HG03575 (cell line): ENCODE data around the gene FAM3C.

ENCODE experiments used
- ATAC-seq: cut with Tn5 transposase; IDR thresholded peaks from one replicate; pipeline ENCODE4 v1.9.1; 2021; ENCODE audit not compliant: unreplicated experiment, insufficient number of reproducible peaks, low FRiP score; ENCODE audit errors: extremely low read depth

The FAM3C gene

GRCh38 chr7:121385056-121385799, 10.9 kb downstream of the FAM3C start:
- no peak for ATAC-seq

- ATAC-seq: no peak
These were observed 11.8 kb downstream of the FAM3C start for GRCh38 chr7:121384265-121384664.

GRCh38 chr7:121383235-121383910, 12.7 kb downstream of the FAM3C start:
- no peak for ATAC-seq

GRCh38 chr7:121382473-121382872, 13.6 kb downstream of the FAM3C start:
- ATAC-seq: no peak

GRCh38 chr7:121379930-121380329, 16.2 kb downstream of the FAM3C start:
- no peak for ATAC-seq

DNA sequence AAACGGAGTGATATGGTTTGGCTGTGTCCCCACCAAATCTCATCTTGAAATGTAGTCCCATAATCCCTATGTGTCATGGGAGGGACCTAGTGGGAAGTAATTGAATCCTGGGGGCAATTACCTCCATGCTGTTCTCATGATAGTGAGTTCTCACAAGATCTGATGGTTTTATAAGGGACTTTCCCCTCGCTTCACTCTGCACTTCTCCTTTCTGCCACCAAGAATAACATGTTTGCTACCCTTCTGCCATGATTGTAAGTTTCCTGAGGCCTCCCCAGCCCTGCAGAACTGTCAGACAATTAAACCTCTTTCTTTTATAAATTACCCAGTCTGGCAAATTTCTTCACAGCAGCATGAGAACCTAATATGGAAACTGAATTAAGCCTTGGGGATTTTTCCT, 19.1 kb downstream of the FAM3C start:
- ATAC-seq: no peak

DNA sequence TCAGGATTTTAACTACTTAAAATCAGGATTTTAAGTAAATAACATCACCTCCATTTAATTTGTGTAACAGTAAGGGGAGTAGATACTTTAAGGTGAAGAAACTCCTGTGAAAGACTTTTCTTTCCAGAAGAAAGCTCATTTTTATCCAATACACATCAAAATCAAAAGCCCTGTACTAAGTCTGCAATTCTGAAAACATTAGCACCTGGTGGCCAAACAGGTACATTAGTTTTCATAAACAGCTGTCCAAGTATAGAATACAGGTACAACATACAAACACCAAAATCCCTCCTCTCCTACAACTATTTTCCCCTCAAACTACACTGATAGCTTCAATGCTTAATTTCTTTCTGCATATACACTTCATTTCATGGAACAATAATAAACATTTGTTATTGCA, 22.9 kb downstream of the FAM3C start:
- no peak for ATAC-seq

- peak; percentile 90 for ATAC-seq
These were observed 23.6 kb downstream of the FAM3C start for GRCh38 chr7:121372376-121373010.

- ATAC-seq: no peak
These were observed 24.2 kb downstream of the FAM3C start for GRCh38 chr7:121371883-121372282.

- ATAC-seq: no peak
These were observed 24.7 kb downstream of the FAM3C start for GRCh38 chr7:121371367-121371766.

GRCh38 chr7:121369462-121369861, 26.6 kb downstream of the FAM3C start:
- ATAC-seq: peak; percentile 28

DNA sequence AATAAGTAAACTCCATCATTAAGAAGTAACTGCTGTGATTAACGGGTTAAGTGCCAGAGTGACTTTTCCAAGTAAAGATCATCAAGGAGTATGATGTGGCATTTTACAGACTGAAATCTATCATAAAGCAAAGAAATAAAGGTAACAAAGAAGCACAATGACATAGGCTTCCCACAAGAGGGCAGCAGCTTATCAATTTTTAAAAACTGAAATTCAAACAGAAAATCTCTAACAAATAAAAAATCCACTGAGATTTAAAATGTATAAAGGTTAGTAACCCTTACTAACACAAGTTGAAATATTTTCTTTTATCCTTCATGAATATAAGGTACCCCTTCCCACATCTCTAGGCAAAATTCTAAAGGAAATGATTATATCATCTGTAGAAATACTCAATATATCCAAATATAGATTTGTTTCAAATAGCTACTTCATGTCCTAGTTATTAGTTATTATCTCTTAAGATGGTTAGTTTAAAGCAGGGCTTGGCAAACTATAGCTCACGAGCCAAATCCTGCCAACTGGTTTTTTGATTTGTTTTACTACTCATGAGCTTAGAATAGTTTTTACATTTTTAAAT, 29.2 kb downstream of the FAM3C start:
- ATAC-seq: no peak

DNA sequence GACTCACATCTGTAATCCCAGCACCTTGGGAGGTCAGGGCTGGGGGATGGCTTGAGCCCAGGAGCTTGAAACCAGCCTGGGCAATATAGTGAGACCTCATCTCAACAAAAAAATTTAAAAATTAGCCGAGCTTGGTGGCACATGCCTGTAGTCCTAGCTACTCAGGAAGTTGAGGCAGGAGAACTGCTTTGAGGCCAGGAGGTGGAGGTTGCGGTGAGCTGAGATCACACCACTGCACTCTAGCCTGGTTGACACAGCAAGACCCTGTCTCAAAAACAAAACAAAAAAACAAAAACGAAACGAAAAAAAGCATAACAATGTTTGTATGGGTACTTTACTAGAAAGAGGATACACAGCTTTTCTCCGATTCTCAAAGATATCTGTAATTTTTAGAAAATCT, 35.5 kb downstream of the FAM3C start:
- ATAC-seq: no peak

- no peak for ATAC-seq
These were observed 40.5 kb downstream of the FAM3C start for GRCh38 chr7:121355574-121355973.

- ATAC-seq: no peak
These were observed 43.8 kb downstream of the FAM3C start for GRCh38 chr7:121352323-121352722.

GRCh38 chr7:121351682-121352081, 44.4 kb downstream of the FAM3C start:
- ATAC-seq: no peak

DNA sequence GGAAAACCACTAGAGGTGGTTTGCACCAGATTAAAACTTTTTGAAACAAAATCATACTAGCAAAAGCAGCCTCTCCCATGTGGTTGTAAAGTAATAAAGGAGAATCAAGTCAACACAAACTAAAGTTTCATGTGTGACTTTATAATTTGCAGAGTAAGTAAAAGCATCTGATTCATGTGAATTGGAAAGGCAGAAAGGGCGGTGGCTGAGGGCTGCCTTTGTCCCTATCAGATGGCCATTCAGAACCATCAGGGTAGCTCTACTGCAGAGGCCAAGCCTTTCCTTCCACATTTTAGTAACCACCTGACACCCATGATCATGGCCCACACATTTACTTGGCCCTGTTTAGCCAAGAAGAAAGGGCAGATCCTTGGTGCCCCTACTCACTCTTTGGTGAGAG, 51.6 kb downstream of the FAM3C start:
- ATAC-seq: no peak

- ATAC-seq: no peak
These were observed 52.0 kb downstream of the FAM3C start for GRCh38 chr7:121344093-121344492.

GRCh38 chr7:121343302-121343701, 52.8 kb downstream of the FAM3C start:
- ATAC-seq: no peak

DNA sequence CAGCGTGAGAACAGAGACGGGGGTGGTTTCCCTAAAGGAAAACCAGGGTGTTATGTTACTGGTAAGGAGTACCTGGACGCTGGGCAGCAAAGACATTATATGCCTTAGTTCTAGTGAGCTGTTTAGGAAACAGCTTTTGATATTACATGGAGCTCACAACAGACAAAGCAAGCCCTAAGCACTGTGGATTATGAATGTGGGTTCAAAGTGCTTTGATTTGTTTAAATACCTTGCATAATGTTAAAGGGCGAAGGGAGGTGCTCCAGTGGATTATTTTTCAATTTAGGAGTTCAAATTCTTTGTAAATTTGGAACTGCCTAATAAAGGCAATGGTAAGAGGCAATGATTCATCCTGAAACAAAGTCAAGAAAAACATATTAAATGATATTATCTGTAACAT, 53.5 kb downstream of the FAM3C start:
- no peak for ATAC-seq
